ENCODE results near the gene TRPM1.

GRCh38 chr15:31049111-31049510 lies 52.4 kb downstream of the TRPM1 start:
- TF ChIP-seq POLR2A (IDR thresholded peaks at IDR 0.05) = no peak
- TF ChIP-seq, protein P1, sequence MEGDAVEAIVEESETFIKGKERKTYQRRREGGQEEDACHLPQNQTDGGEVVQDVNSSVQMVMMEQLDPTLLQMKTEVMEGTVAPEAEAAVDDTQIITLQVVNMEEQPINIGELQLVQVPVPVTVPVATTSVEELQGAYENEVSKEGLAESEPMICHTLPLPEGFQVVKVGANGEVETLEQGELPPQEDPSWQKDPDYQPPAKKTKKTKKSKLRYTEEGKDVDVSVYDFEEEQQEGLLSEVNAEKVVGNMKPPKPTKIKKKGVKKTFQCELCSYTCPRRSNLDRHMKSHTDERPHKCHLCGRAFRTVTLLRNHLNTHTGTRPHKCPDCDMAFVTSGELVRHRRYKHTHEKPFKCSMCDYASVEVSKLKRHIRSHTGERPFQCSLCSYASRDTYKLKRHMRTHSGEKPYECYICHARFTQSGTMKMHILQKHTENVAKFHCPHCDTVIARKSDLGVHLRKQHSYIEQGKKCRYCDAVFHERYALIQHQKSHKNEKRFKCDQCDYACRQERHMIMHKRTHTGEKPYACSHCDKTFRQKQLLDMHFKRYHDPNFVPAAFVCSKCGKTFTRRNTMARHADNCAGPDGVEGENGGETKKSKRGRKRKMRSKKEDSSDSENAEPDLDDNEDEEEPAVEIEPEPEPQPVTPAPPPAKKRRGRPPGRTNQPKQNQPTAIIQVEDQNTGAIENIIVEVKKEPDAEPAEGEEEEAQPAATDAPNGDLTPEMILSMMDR (IDR thresholded peaks at IDR 0.05) = no peak
